Ovary (tissue), 9 donors: Measurements from ENCODE around the gene TEX2. TPM values are rescaled to one million over a fixed set of nuclear protein-coding genes. Genes with fewer than 3 reads are reported as not detected.

Experiments used
- DNase-seq, 5 donors: peaks; one replicate each; pipeline ENCODE4 v3.0.0-alpha.2; 2019 to 2020
- H3K27ac ChIP-seq, 2 donors: fragments of 200-600 bp; one replicate each; pipeline versions ENCODE4 v1.5.1 to v1.8.0; 2019 to 2022
- H3K27me3 ChIP-seq: fragments of 200-600 bp; one replicate; pipeline ENCODE4 v1.8.0; 2022
- H3K36me3 ChIP-seq: fragments of 200-600 bp; sonication (generic); one replicate; pipeline ENCODE4 v1.5.1; 2019
- H3K4me1 ChIP-seq: one replicate; pipeline ENCODE4 v1.8.1; 2013; ENCODE audit warnings: mild to moderate bottlenecking, moderate library complexity; ENCODE audit not compliant: insufficient read depth
- H3K4me3 ChIP-seq: fragments of 200-600 bp; sonication (generic); one replicate; pipeline ENCODE4 v1.5.1; 2017
- H3K9me3 ChIP-seq, 2 donors: fragments of 200-600 bp in 1 of 2; sonication (generic) in 1 of 2; one replicate each; pipeline versions ENCODE4 v1.5.1 to v1.8.1; 2013 to 2019; ENCODE audit warnings: mild to moderate bottlenecking in 1 of 2, moderate library complexity in 1 of 2
- CTCF ChIP-seq, 3 donors: fragments of 450-650 bp in 2 of 3; fragments of 200-600 bp in 1 of 3; IDR thresholded peaks; one replicate each; pipeline versions ENCODE4 v1.5.1 to v1.8.0; 2016 to 2022; ENCODE audit warnings: antibody characterized with exemption in 3 of 3, mild to moderate bottlenecking in 1 of 3
- EP300 ChIP-seq: sonication (generic); formaldehyde crosslinking; IDR thresholded peaks from one replicate; pipeline ENCODE4 v1.6.1; 2017; ENCODE audit warnings: antibody characterized with exemption
- POLR2A ChIP-seq: fragments of 450-650 bp; IDR thresholded peaks from one replicate; pipeline ENCODE4 v1.6.1; 2017; ENCODE audit warnings: antibody characterized with exemption, mild to moderate bottlenecking, moderate library complexity
- WGBS, 3 donors: extraction: QIAGEN DNeasy Blood & Tissue Kit in 1 of 3; methylation state at CpG; one replicate each; pipeline versions ENCODE4 v1.1.5 to v1.1.7; 2013 to 2017; 5-methylcytosine and 5-hydroxymethylcytosine counted together
- intact Hi-C, 4 donors: fragments of 100-400 bp; cut with DNase I; formaldehyde crosslinking; loops; one replicate each; pipeline versions ENCODE4 v1.11.0 to v1.15.1; 2022 to 2023
- polyA plus RNA-seq, 2 donors: library from polyadenylated mRNA; stranded (reverse); fragments of 200-250 nt in 1 of 2; fragments of 350-450 nt in 1 of 2; fragmentation: Illumina TruSeq in 1 of 2; extraction: RNeasy Lipid Tissue Mini Kit (QIAGEN cat#74804) in 1 of 2; gene quantifications; one replicate each; pipeline ENCODE4 v1.2.3, GENCODE V29; 2013 to 2014
- total RNA-seq, 7 donors: library from RNA; depleted of rRNA in 2 of 7; stranded (reverse); fragments of >200 nt in 2 of 7; fragmentation: NEBNext Ultra II Directional in 3 of 7; extraction: Animal tissue kit (Norgen Biotek cat#: 25700) in 3 of 7; gene quantifications; one replicate each; pipeline versions ENCODE4 v1.1.0 to v1.2.4, GENCODE V29; 2016 to 2023
- donor health status: DM: no; HTN: no; CAD: no; lungs with moderate emphysema.
- donor health status: DM: no; HTN: no; CAD: no.
- donor health status: Bipolar disorder and iron deficiency.
- donor health status: DM: yes; HTN: yes; CAD: no.
- donor health status: DM: no; HTN: no; CAD: no.
- donor health status: DM: yes; HTN: yes; CAD: no.

The TEX2 gene
- total and polyA plus RNA-seq, 9 donors, result 13.9 to 36.7 (median 31.4) TPM

GRCh38 chr17:64147110-64148016 lies 115.7 kb downstream of the TEX2 start:
- 23 to 29% (median 25%) methylated on average over 15 of the region's 15 CpGs for whole genome bisulfite sequencing, 3 donors
- H3K36me3 ChIP-seq, result no peaks in the 10 kb centered on the region
- H3K4me3 ChIP-seq, result peak overlapping the region; percentile 73
- no peak for TF ChIP-seq CTCF (IDR thresholded peaks at IDR 0.05)
- no peak for TF ChIP-seq EP300
- no peak for TF ChIP-seq POLR2A
- intact Hi-C loops, result loop anchor here in 3 of 4 donors (5.0 to 10.0 kb wide), 3 partner anchors 115 to 130 kb away; partner anchors contain the start of gene TEX2 (in 2 of the 3)
- DNase-seq, result peak in 1 of 5 donors; percentile 24
- peaks cover 5% of the 10 kb centered on the region for H3K4me1 ChIP-seq
- no peaks in the 10 kb centered on the region for H3K27me3 ChIP-seq
- H3K27ac ChIP-seq, result peak overlapping the region in 1 of 2 donors; percentile 98
- no peaks in the 10 kb centered on the region for H3K9me3 ChIP-seq

- WGBS, 3 donors, result 2% methylated on average over 31 to 34 of the region's 34 CpGs
- H3K27ac ChIP-seq, result peak overlapping the region; percentile 82 to 98
- H3K27me3 ChIP-seq, result no peaks in the 10 kb centered on the region
- no peaks in the 10 kb centered on the region for H3K9me3 ChIP-seq
- peak; percentile 68 to 81 (median 79) for DNase-seq
- peaks cover 5% of the 10 kb centered on the region for H3K4me1 ChIP-seq
- H3K36me3 ChIP-seq, result no peaks in the 10 kb centered on the region
- peak overlapping the region; percentile 73 for H3K4me3 ChIP-seq
- TF ChIP-seq CTCF (IDR thresholded peaks at IDR 0.05) (no peak), EP300 (no peak), POLR2A (no peak)
- intact Hi-C loops, result loop anchor here in 3 of 4 donors (5.0 to 10.0 kb wide), 3 partner anchors 116 to 131 kb away; partner anchors contain the start of gene TEX2 (in 2 of the 3)
Observed at GRCh38 chr17:64146418-64147109, 116.5 kb downstream of the TEX2 start.

GRCh38 chr17:64145751-64146417 lies 117.2 kb downstream of the TEX2 start:
- no peaks in the 10 kb centered on the region for H3K27me3 ChIP-seq
- H3K4me3 ChIP-seq, result peak overlapping the region; percentile 73
- H3K36me3 ChIP-seq, result no peaks in the 10 kb centered on the region
- TF ChIP-seq CTCF (IDR thresholded peaks at IDR 0.05) (peak in 2 of 3 donors; percentile 9 to 23), EP300 (peak; percentile 59), POLR2A (peak; percentile 97)
- intact Hi-C loops, result loop anchor here in 3 of 4 donors (5.0 to 10.0 kb wide), 3 partner anchors 116 to 131 kb away; partner anchors contain the start of gene TEX2 (in 2 of the 3)
- peaks cover 5% of the 10 kb centered on the region for H3K4me1 ChIP-seq
- peak; percentile 96 to 99 (median 98) for DNase-seq
- H3K9me3 ChIP-seq, result no peaks in the 10 kb centered on the region
- H3K27ac ChIP-seq, result peak overlapping the region; percentile 82 to 98
- WGBS, 3 donors, result 0% methylated on average over 48 to 51 of the region's 51 CpGs

GRCh38 chr17:64145375-64145750 lies 117.7 kb downstream of the TEX2 start:
- Histone ChIP-seq H3K27ac (peak overlapping the region; percentile 82 to 98), H3K4me3 (peak overlapping the region; percentile 73), H3K9me3 (no peaks in the 10 kb centered on the region), H3K36me3 (no peaks in the 10 kb centered on the region), H3K27me3 (no peaks in the 10 kb centered on the region), H3K4me1 (peaks cover 5% of the 10 kb centered on the region)
- DNase-seq, result no peak
- intact Hi-C loops, result loop anchor here in 3 of 4 donors (5.0 to 10.0 kb wide), 3 partner anchors 117 to 132 kb away; partner anchors contain the start of gene TEX2 (in 2 of the 3)
- WGBS, 3 donors, result 0 to 1% (median 0%) methylated on average over 15 of the region's 15 CpGs
- TF ChIP-seq POLR2A, result no peak
- no peak for TF ChIP-seq EP300
- no peak for TF ChIP-seq CTCF (IDR thresholded peaks at IDR 0.05)
